SK-N-MC (cell line): Measurements from ENCODE around the gene ACER3.

Experiments
- EZH2 ChIP-seq: fragments of 200-600 bp; sonication (generic); IDR thresholded peaks from one replicate; pipeline ENCODE4 v1.6.1; 2017; ENCODE audit warnings: antibody characterized with exemption
- POLR2AphosphoS5 ChIP-seq: IDR thresholded peaks from 2 replicates; pipeline ENCODE4 v1.6.1; 2012; ENCODE audit warnings: mild to moderate bottlenecking, low read depth, low read length, borderline replicate concordance

DNA sequence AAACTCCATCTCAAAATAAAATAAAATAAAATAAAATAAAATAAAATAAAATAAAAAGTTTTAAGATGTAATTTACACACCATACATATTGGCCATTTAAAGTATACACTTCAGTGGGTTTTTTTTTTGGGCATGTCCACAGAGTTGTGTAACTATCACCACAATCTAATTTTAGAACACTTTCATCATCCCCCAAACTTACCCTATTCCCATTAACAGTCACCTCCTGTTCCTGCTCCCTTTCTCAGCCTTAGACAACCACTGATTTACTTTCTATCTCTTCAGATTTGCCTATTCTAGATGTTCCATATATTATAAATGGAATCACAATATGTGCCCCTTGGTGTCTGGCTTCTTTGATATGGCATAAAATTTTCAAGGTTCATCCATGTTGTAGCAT is 4.6 kb upstream of the ACER3 start:
- no peak for TF ChIP-seq EZH2
- no peak for TF ChIP-seq POLR2AphosphoS5
